ENCODE measurements around the gene DIP2B.

DIP2B gene

GRCh38 chr12:50581226-50582184 lies 76.7 kb downstream of the DIP2B start:
- Histone ChIP-seq H3K27me3 (ENCODE audit: insufficient read depth, low read length) (no peaks in the 10 kb centered on the region), H3K4me1 (ENCODE audit: insufficient read depth, low read length) (peaks cover 10% of the 10 kb centered on the region), H3K4me3 (ENCODE audit: low read length) (no peak overlapping the region), H3K9me3 (ENCODE audit: insufficient read depth, low read depth, low read length) (no peaks in the 10 kb centered on the region), H3K27ac (ENCODE audit: low read depth, low read length) (no peak overlapping the region), H3K9ac (ENCODE audit: low read depth, low read length) (no peak overlapping the region), H3K36me3 (ENCODE audit: insufficient read depth, low read length) (no peaks in the 10 kb centered on the region)
- WGBS = 91% methylated on average over 10 of the region's 10 CpGs

- Histone ChIP-seq H3K9me3 (ENCODE audit: insufficient read depth, low read depth, low read length) (no peaks in the 10 kb centered on the region), H3K36me3 (ENCODE audit: insufficient read depth, low read length) (no peaks in the 10 kb centered on the region), H3K27ac (ENCODE audit: low read depth, low read length) (no peak overlapping the region), H3K4me1 (ENCODE audit: insufficient read depth, low read length) (peaks cover 10% of the 10 kb centered on the region), H3K9ac (ENCODE audit: low read depth, low read length) (no peak overlapping the region), H3K4me3 (ENCODE audit: low read length) (no peak overlapping the region), H3K27me3 (ENCODE audit: insufficient read depth, low read length) (no peaks in the 10 kb centered on the region)
- WGBS = 94% methylated on average over 1 of the region's 1 CpG
Measured at GRCh38 chr12:50584135-50584534, 79.3 kb downstream of the DIP2B start.

- Histone ChIP-seq H3K27ac (ENCODE audit: low read depth, low read length) (no peak overlapping the region), H3K4me1 (ENCODE audit: insufficient read depth, low read length) (no peaks in the 10 kb centered on the region; the same call in 1 of the 2 replicates), H3K36me3 (ENCODE audit: insufficient read depth, low read length) (no peaks in the 10 kb centered on the region), H3K4me3 (ENCODE audit: low read length) (no peak overlapping the region), H3K9me3 (ENCODE audit: insufficient read depth, low read depth, low read length) (no peaks in the 10 kb centered on the region), H3K27me3 (ENCODE audit: insufficient read depth, low read length) (no peaks in the 10 kb centered on the region), H3K9ac (ENCODE audit: low read depth, low read length) (no peak overlapping the region)
- 90% methylated on average over 7 of the region's 8 CpGs for WGBS
Measured at GRCh38 chr12:50589650-50590435, 85.1 kb downstream of the DIP2B start.

- no peaks in the 10 kb centered on the region for H3K9me3 ChIP-seq (ENCODE audit: insufficient read depth, low read depth, low read length)
- no peak overlapping the region for H3K4me3 ChIP-seq (ENCODE audit: low read length)
- H3K9ac ChIP-seq (ENCODE audit: low read depth, low read length) = no peak overlapping the region
- H3K27me3 ChIP-seq (ENCODE audit: insufficient read depth, low read length) = no peaks in the 10 kb centered on the region
- no peaks in the 10 kb centered on the region for H3K4me1 ChIP-seq (ENCODE audit: insufficient read depth, low read length)
- H3K36me3 ChIP-seq (ENCODE audit: insufficient read depth, low read length) = no peaks in the 10 kb centered on the region
- no peak overlapping the region for H3K27ac ChIP-seq (ENCODE audit: low read depth, low read length)
Measured at GRCh38 chr12:50590869-50591268, 86.1 kb downstream of the DIP2B start.

- H3K9me3 ChIP-seq (ENCODE audit: insufficient read depth, low read depth, low read length) = no peaks in the 10 kb centered on the region
- no peaks in the 10 kb centered on the region for H3K27me3 ChIP-seq (ENCODE audit: insufficient read depth, low read length)
- H3K36me3 ChIP-seq (ENCODE audit: insufficient read depth, low read length) = no peaks in the 10 kb centered on the region
- H3K4me1 ChIP-seq (ENCODE audit: insufficient read depth, low read length) = peaks cover 20% of the 10 kb centered on the region
- H3K27ac ChIP-seq (ENCODE audit: low read depth, low read length) = no peak overlapping the region
- 91% methylated on average over 2 of the region's 3 CpGs for WGBS
- no peak overlapping the region for H3K9ac ChIP-seq (ENCODE audit: low read depth, low read length)
- no peak overlapping the region for H3K4me3 ChIP-seq (ENCODE audit: low read length)
Measured at GRCh38 chr12:50595667-50596066, 90.9 kb downstream of the DIP2B start.

- Histone ChIP-seq H3K9ac (ENCODE audit: low read depth, low read length) (no peak overlapping the region), H3K36me3 (ENCODE audit: insufficient read depth, low read length) (no peaks in the 10 kb centered on the region), H3K4me1 (ENCODE audit: insufficient read depth, low read length) (peaks cover 20% of the 10 kb centered on the region), H3K27ac (ENCODE audit: low read depth, low read length) (no peak overlapping the region), H3K9me3 (ENCODE audit: insufficient read depth, low read depth, low read length) (no peaks in the 10 kb centered on the region), H3K27me3 (ENCODE audit: insufficient read depth, low read length) (no peaks in the 10 kb centered on the region), H3K4me3 (ENCODE audit: low read length) (no peak overlapping the region)
- 78% methylated on average over 8 of the region's 9 CpGs for WGBS
Measured at GRCh38 chr12:50597200-50598195, 92.7 kb downstream of the DIP2B start.

- H3K36me3 ChIP-seq (ENCODE audit: insufficient read depth, low read length) = no peaks in the 10 kb centered on the region
- H3K4me1 ChIP-seq (ENCODE audit: insufficient read depth, low read length) = peaks cover 20% of the 10 kb centered on the region
- WGBS = 90% methylated on average over 2 of the region's 2 CpGs
- H3K9ac ChIP-seq (ENCODE audit: low read depth, low read length) = no peak overlapping the region
- H3K9me3 ChIP-seq (ENCODE audit: insufficient read depth, low read depth, low read length) = no peaks in the 10 kb centered on the region
- no peaks in the 10 kb centered on the region for H3K27me3 ChIP-seq (ENCODE audit: insufficient read depth, low read length)
- H3K27ac ChIP-seq (ENCODE audit: low read depth, low read length) = no peak overlapping the region
- no peak overlapping the region for H3K4me3 ChIP-seq (ENCODE audit: low read length)
Measured at GRCh38 chr12:50598321-50598862, 93.6 kb downstream of the DIP2B start.

GRCh38 chr12:50599366-50600095 lies 94.7 kb downstream of the DIP2B start:
- no peak overlapping the region for H3K4me3 ChIP-seq (ENCODE audit: low read length)
- H3K27me3 ChIP-seq (ENCODE audit: insufficient read depth, low read length) = no peaks in the 10 kb centered on the region
- no peak overlapping the region for H3K27ac ChIP-seq (ENCODE audit: low read depth, low read length)
- no peaks in the 10 kb centered on the region for H3K36me3 ChIP-seq (ENCODE audit: insufficient read depth, low read length)
- H3K9me3 ChIP-seq (ENCODE audit: insufficient read depth, low read depth, low read length) = no peaks in the 10 kb centered on the region
- 90% methylated on average over 6 of the region's 7 CpGs for WGBS
- no peak overlapping the region for H3K9ac ChIP-seq (ENCODE audit: low read depth, low read length)
- peaks cover 20% of the 10 kb centered on the region for H3K4me1 ChIP-seq (ENCODE audit: insufficient read depth, low read length)

- Histone ChIP-seq H3K27me3 (ENCODE audit: insufficient read depth, low read length) (no peaks in the 10 kb centered on the region), H3K9me3 (ENCODE audit: insufficient read depth, low read depth, low read length) (no peaks in the 10 kb centered on the region), H3K9ac (ENCODE audit: low read depth, low read length) (no peak overlapping the region), H3K4me1 (ENCODE audit: insufficient read depth, low read length) (peaks cover 20% of the 10 kb centered on the region), H3K27ac (ENCODE audit: low read depth, low read length) (no peak overlapping the region), H3K36me3 (ENCODE audit: insufficient read depth, low read length) (no peaks in the 10 kb centered on the region), H3K4me3 (ENCODE audit: low read length) (no peak overlapping the region)
- 100% methylated on average over 1 of the region's 1 CpG for WGBS
Measured at GRCh38 chr12:50600364-50600763, 95.6 kb downstream of the DIP2B start.
